ENCODE measurements around the gene KRABD2.

GRCh38 chr17:8382052-8382879 lies 5.8 kb upstream of the KRABD2 start:
- TF ChIP-seq EZH2phosphoT487 (IDR thresholded peaks at IDR 0.05; ENCODE audit: borderline replicate concordance, low read length) (no peak), CTCF (IDR thresholded peaks at IDR 0.05; ENCODE audit: low read depth, low read length, poor library complexity, severe bottlenecking) (no peak)
